GM15510 (cell line): ENCODE measurements around the gene CHST6.

Experiments
- POLR2A ChIP-seq: IDR thresholded peaks from 3 replicates; pipeline ENCODE4 v1.6.1; 2011; ENCODE audit warnings: borderline replicate concordance; ENCODE audit not compliant: insufficient read length; ENCODE audit errors: extremely low read depth

The CHST6 gene

DNA sequence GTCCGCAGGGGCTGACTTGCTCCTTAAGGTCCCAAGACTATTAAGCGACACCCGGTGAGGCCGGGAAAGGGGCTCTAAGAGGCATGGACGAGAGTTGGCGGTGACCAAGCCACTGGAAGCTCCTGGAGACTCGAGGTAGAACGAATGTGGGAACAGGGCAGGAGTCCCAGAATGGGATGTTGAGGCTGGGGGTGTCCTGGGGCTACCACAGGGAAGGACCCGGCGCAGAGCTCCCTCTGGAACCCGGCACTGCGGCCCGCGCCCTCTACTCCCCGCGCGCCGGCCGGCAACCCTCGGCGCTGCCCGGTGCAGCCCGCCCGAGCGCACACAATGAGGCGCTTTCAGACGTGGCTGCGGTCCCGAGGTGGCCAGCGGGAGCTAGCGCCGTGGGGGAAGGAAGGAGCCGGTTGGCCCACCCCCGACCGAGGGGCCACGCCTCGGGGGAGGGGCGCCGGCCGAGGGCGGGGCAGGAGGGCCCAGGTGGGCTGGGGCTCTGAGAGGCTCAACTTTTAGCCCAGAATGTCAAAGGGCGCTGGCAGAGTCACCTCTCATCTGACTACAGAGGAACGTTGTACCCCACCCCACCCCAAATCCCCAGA, at the start of gene CHST6:
Gene CHST6, minus strand, starts transcription at position 366 of the 599 bp plus-strand sequence. CDS start 15,613 bp downstream, outside the sequence.
- peak; percentile 25 for TF ChIP-seq POLR2A

DNA sequence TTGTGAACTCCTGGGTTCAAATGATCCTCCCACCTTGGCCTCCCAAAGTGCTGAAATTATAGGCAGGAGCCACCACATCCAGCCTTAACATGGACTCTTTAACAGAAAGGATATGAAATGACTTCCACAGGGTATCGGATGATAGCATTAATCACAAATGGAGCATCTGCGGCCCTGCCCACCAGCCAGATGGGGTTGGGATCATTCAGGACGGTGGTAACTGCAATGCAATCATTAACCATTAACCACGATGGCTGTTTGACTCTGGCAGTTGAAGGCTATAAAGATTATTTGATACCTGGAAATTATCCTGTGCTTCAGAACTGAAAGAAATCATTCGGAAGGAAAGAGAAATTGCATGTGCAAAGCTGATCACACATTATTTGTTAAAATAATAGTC, 46.0 kb upstream of the CHST6 start:
- TF ChIP-seq POLR2A = no peak

DNA sequence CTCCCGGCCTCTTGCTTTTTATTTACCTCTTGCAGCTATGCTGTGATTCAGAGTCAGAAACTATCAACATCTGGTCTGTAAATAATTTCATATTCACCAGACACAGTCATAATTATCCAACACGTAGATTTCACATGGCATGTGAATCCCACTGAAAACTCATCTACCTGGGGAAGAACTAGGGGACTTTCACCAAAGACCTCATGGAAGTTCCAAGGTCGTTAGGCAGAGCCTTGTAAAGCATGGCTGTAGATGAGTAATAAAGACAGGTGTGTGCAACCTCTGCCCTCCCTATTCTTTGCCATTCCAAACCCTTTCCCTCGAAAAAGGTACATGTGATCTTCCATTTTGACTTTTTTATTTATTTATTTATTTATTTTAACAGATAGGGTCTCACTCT, 42.5 kb upstream of the CHST6 start:
- TF ChIP-seq POLR2A = no peak

- TF ChIP-seq POLR2A = no peak
Measured at GRCh38 chr16:75535901-75536300, 40.7 kb upstream of the CHST6 start, which contains the start of gene CHST5. Gene CHST5, minus strand, starts transcription at chr16:75536108. Its CDS starts 5,724 bp downstream, at chr16:75530384.

- no peak for TF ChIP-seq POLR2A
Measured at GRCh38 chr16:75535211-75535843, 40.1 kb upstream of the CHST6 start.

- TF ChIP-seq POLR2A = no peak
Measured at GRCh38 chr16:75534560-75535205, 39.4 kb upstream of the CHST6 start.

GRCh38 chr16:75532791-75533190, 37.5 kb upstream of the CHST6 start:
- TF ChIP-seq POLR2A = no peak

DNA sequence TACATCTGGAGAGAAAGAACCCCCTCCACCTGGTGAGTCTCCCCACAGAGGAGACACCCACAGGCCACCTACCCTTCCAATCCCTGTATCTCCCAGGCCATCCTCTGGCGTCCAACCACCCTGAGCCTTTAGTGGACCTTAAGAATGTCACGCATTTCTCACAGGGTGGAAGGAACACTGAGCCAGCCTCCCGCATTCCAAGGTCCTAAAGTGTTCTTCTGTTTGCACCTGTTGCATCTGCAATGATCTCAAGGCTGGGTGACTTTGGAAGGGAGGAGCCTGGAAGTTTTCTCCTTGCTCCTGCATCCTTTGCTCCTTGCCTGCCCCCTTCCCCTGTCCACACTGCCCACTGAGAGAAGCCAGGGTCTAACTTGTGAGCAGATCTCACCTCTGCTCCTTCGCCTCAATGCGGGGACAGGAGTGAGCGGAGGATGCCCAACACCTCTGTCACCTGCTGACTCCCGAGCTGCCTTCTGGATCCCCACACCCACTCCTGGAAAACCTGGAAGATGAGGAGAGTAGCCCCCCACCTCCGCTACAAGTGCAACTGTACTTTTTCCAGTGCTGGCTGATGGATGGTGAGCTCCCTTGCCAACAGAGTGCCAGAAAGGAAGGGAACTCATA, 37.0 kb upstream of the CHST6 start:
- TF ChIP-seq POLR2A = no peak

- TF ChIP-seq POLR2A = no peak
Measured at GRCh38 chr16:75529959-75530358, 34.7 kb upstream of the CHST6 start.

DNA sequence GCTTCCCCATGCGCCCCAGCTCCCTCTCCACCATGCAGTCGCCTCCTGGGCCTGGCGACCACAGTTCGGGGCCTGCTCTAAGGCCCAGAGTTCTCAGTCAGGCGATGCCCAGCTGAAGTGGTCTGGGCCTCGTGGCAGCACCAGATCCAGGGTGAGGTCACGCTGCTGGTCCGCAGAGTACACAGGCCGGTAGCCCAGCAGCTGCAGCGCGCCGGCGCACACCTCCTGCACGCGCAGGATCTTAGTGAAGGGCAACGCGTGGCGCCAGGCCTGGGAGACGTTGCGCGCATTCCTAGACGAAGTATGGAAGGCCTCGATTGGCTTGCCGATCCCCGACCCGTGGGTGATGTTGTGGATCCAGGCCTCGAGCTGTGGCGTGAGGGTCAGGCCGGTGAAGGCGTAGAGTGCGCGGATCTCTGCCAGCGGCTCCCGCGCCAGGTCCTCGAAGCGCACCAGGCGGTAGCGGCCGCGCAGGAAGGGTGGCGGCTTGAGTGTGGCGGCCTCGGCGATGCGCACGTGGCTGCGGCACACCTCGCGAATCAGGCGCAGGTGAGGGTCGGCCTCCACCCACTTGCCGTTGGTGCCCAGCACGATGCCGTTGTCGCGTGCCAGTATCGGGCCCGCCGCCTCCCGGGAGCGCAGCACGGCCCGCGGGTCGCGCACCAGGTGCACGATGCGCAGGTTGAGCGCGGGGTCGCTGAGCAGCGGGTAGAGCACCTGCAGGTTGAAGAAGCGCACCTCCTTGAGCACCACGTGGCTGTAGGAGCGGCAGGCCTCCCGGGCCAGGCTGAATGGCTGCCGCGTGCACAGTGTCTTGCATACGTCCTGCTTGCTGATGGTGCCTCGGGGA, 34.0 kb upstream of the CHST6 start:
- TF ChIP-seq POLR2A = no peak

- no peak for TF ChIP-seq POLR2A
Measured at GRCh38 chr16:75527825-75528299, 32.6 kb upstream of the CHST6 start.

DNA sequence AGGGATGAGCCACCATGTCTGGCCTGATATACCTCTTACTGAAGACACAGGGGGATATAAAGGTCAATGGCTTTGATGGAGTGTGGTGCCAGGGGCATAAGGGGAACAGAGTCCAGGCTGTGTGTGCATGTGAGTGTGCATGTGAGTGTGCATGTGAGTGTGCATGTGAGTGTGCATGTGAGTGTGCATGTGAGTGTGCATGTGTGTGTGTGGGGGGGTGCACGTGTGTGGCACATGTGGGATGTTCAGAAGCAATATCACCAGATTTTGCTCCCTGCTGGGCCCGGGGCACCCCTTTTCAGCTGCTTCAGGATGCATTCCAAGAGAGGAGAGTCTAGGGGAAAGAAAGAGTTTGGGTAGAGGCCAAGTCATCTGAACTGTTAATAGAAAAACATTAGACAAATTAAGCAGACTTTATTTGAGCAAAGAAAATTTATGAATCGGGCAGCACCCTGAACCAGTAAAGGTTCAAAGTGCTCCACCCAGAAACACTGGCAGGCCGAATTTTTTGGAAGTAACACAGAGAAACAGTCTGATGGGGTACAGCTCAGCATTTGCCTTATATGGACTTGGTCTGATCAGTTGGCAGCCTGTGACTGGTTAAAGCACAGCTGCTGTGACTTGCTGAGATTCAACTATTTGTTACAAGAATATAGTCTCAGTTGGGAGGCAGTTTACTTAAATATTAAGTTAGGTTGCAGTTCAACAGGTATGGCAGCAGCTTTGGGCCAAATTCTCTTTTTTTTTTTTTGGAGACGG, 31.0 kb upstream of the CHST6 start:
- TF ChIP-seq POLR2A = no peak

DNA sequence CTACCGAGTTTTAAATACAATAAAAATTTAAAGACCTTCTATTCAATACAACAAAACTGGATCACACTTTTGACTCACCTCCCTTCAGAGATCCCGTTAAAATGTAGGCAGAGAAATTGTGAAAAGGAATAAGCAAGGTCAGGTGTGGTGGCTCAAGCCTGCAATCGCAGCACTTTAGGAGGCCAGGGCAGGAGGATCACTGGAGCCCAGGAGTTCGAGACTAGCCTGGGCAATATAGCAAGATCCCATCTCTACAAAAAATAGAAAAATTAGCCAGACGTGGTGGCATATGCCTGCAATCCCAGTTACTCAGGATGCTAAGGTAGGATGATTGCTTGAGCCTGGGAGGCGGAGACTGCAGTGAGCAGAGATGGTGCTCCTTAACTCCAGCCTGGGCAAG, 23.9 kb upstream of the CHST6 start:
- no peak for TF ChIP-seq POLR2A

DNA sequence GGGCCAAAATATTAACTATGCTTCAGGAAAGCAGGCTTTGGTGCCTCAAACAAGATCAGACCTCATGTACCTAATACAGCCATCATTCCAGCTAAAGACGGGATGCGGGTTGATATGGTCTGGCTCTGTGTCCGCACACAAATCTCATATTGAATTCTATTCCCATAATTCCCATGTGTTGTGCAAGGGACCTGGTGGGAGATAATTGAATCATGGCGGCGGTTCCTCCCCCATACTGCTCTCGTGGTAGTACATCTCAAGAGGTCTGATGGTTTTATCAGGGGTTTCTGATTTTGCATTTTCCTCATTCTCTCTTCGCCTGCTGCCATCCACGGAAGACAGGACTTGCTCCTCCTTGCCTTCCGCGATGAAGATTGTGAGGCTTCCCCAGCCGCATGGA, 19.1 kb upstream of the CHST6 start:
- no peak for TF ChIP-seq POLR2A
